Kidney (tissue), 14 donors: Measurements from ENCODE around the gene ADCY10. TPM values are rescaled to one million over a fixed set of nuclear protein-coding genes. Genes with fewer than 3 reads are reported as not detected.

Experiments used
- DNase-seq, 5 donors: peaks; one replicate each; pipeline ENCODE4 v3.0.0-alpha.2; 2013 to 2020
- FAIRE-seq: peaks from 2 replicates; lab custom pipeline; 2012; peaks lifted over from hg19 to GRCh38; lab: Jason Lieb, UNC
- H3K27ac ChIP-seq, 2 donors: one replicate each; pipeline ENCODE4 v1.7.0; 2013; ENCODE audit warnings: low read depth in 2 of 2, low read length in 2 of 2, inconsistent platforms in 1 of 2
- H3K27me3 ChIP-seq: one replicate; pipeline ENCODE4 v1.7.1; 2013; ENCODE audit warnings: low read length, inconsistent platforms; ENCODE audit not compliant: control insufficient read depth, insufficient read depth
- H3K36me3 ChIP-seq, 3 donors: one replicate each; pipeline versions ENCODE4 v1.7.0 to v1.7.1; 2013; ENCODE audit warnings: low read length in 3 of 3, control low read depth in 1 of 3, inconsistent platforms in 1 of 3; ENCODE audit not compliant: insufficient read depth in 3 of 3, control insufficient read depth in 2 of 3
- H3K4me1 ChIP-seq, 3 donors: one replicate each; pipeline versions ENCODE4 v1.7.0 to v1.7.1; 2013; ENCODE audit warnings: low read length in 3 of 3, inconsistent platforms in 1 of 3, low read depth in 1 of 3; ENCODE audit not compliant: control insufficient read depth in 2 of 3, insufficient read depth in 2 of 3
- H3K4me3 ChIP-seq, 3 donors: one replicate each; pipeline versions ENCODE4 v1.7.0 to v1.8.1; 2013; ENCODE audit warnings: low read length in 3 of 3, control low read depth in 1 of 3, inconsistent platforms in 1 of 3
- H3K9ac ChIP-seq, 3 donors: one replicate each; pipeline versions ENCODE4 v1.7.0 to v1.7.1; 2013; ENCODE audit warnings: low read length in 3 of 3, control low read depth in 1 of 3, inconsistent platforms in 1 of 3
- H3K9me3 ChIP-seq, 3 donors: one replicate each; pipeline versions ENCODE4 v1.7.0 to v1.7.1; 2013; ENCODE audit warnings: low read length in 3 of 3, control low read depth in 1 of 3, inconsistent platforms in 1 of 3; ENCODE audit not compliant: control insufficient read depth in 2 of 3, insufficient read depth in 1 of 3
- CTCF ChIP-seq: IDR thresholded peaks from 3 replicates; pipeline ENCODE4 v1.5.1; 2012; ENCODE audit warnings: mild to moderate bottlenecking, moderate library complexity, borderline replicate concordance; ENCODE audit not compliant: insufficient read depth; ENCODE audit errors: extremely low read depth
- intact Hi-C: fragments of 100-400 bp; cut with DNase I; formaldehyde crosslinking; loops from one replicate; pipeline ENCODE4 v1.11.1; 2022
- polyA plus RNA-seq: library from polyadenylated mRNA; stranded (reverse); fragments of 350-450 nt; fragmentation: Illumina TruSeq; extraction: RNeasy Lipid Tissue Mini Kit (QIAGEN cat#74804); gene quantifications from one replicate; pipeline ENCODE4 v1.2.3, GENCODE V29; 2014; ENCODE audit warnings: low read depth, low replicate concordance; ENCODE audit not compliant: insufficient read depth
- total RNA-seq: library from RNA; stranded (reverse); fragmentation: NEBNext Ultra II Directional; extraction: Animal tissue kit (Norgen Biotek cat#: 25700); gene quantifications from one replicate; pipeline ENCODE4 v1.2.1, GENCODE V29; 2021
- donor health status: control.
- donor health status: control.
- donor health status: control.
- donor health status: control.
- donor health status: control.
- donor health status: DM: yes; HTN: yes; CAD: no.
- donor health status: Normal renal cell carcinoma (clear cell type).

The ADCY10 gene
- total and polyA plus RNA-seq, 2 donors from 2014 or later: 0.22 to 0.28 TPM

GRCh38 chr1:167839009-167839408, 74.9 kb downstream of the ADCY10 start:
- no peaks in the 10 kb centered on the region for H3K4me1 ChIP-seq
- H3K9me3 ChIP-seq: no peaks in the 10 kb centered on the region
- intact Hi-C loops: no loop called here
- TF ChIP-seq CTCF: no peak
- H3K9ac ChIP-seq: no peak overlapping the region
- FAIRE-seq (no peak), DNase-seq (no peak)
- H3K4me3 ChIP-seq: no peak overlapping the region
- no peaks in the 10 kb centered on the region for H3K27me3 ChIP-seq
- no peak overlapping the region for H3K27ac ChIP-seq
- no peaks in the 10 kb centered on the region for H3K36me3 ChIP-seq

DNA sequence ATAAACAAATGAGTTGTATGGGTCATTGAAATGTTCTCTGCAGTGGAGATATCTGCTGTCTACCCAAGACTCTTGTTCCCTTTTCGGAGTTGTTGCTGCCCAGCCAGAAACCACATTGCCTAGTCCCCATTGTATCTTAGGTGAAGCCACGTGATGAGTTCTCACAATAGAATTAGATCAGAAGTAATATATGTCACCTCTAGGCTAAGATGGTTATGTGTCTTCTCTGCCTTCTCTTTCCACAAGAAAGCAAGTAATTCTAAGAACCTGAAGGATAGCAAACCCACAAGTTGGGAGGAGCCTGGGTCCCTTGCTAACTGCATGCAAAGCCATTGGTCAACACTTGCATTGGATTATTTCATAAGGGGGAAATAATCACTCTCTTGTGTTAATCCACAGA, 76.6 kb downstream of the ADCY10 start:
- no peaks in the 10 kb centered on the region for H3K27me3 ChIP-seq
- no peak overlapping the region for H3K27ac ChIP-seq
- H3K4me1 ChIP-seq: no peaks in the 10 kb centered on the region
- DNase-seq (no peak), FAIRE-seq (no peak)
- no peaks in the 10 kb centered on the region for H3K9me3 ChIP-seq
- H3K36me3 ChIP-seq: no peaks in the 10 kb centered on the region
- no peak overlapping the region for H3K9ac ChIP-seq
- TF ChIP-seq CTCF: no peak
- intact Hi-C loops: no loop called here
- no peak overlapping the region for H3K4me3 ChIP-seq

GRCh38 chr1:167836197-167836596, 77.7 kb downstream of the ADCY10 start:
- no peaks in the 10 kb centered on the region for H3K27me3 ChIP-seq
- no peak for DNase-seq
- no peak for TF ChIP-seq CTCF
- H3K27ac ChIP-seq: no peak overlapping the region
- no peaks in the 10 kb centered on the region for H3K9me3 ChIP-seq
- H3K4me3 ChIP-seq: no peak overlapping the region
- H3K9ac ChIP-seq: no peak overlapping the region
- H3K36me3 ChIP-seq: no peaks in the 10 kb centered on the region
- intact Hi-C loops: no loop called here
- no peak for FAIRE-seq
- no peaks in the 10 kb centered on the region for H3K4me1 ChIP-seq

DNA sequence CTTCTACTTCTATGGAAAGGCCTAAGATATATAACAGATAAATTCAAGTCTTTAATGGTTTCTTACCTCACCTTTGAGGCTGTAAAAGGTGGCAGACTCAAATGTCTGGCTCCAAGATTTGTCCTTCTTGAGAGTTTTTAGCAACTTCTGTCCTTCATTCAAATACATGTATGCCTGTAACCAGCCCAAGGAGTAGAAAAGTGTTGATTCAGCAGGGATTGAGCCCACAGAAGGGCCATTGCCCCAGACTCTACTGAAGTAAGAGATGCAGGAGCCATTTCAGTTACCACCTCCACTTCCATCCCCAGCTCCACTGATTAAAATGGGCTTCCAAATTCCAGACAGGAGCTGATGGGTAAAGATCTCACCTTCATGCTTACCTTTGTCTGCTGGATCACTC, 80.0 kb downstream of the ADCY10 start:
- intact Hi-C loops: no loop called here
- H3K9me3 ChIP-seq: no peaks in the 10 kb centered on the region
- no peak overlapping the region for H3K4me3 ChIP-seq
- H3K4me1 ChIP-seq: no peaks in the 10 kb centered on the region
- H3K27ac ChIP-seq: no peak overlapping the region
- H3K36me3 ChIP-seq: no peaks in the 10 kb centered on the region
- no peaks in the 10 kb centered on the region for H3K27me3 ChIP-seq
- no peak for TF ChIP-seq CTCF
- no peak overlapping the region for H3K9ac ChIP-seq
- FAIRE-seq: no peak
- DNase-seq: no peak
